Testis (tissue), 3 donors: Measurements from ENCODE around the gene ABHD4. TPM values are rescaled to one million over a fixed set of nuclear protein-coding genes. Genes with fewer than 3 reads are reported as not detected.
"Not testable (repeated sequence)": the region's sequence is repeated elsewhere in the genome, so short reads cannot be mapped to it uniquely, and the experiment has no call there.

ENCODE experiments used
- DNase-seq: peaks from one replicate; pipeline ENCODE4 v3.0.0-alpha.2; 2019
- H3K27ac ChIP-seq, 2 donors: fragments of 200-600 bp; sonication (generic); one replicate each; pipeline ENCODE4 v1.5.1; 2019
- H3K27me3 ChIP-seq: fragments of 200-600 bp; sonication (generic); one replicate; pipeline ENCODE4 v1.5.1; 2019
- H3K36me3 ChIP-seq: fragments of 200-600 bp; sonication (generic); one replicate; pipeline ENCODE4 v1.5.1; 2017; ENCODE audit warnings: low read depth; ENCODE audit errors: missing control alignments
- H3K4me1 ChIP-seq: fragments of 200-600 bp; sonication (generic); one replicate; pipeline ENCODE4 v1.5.1; 2019
- H3K4me3 ChIP-seq, 2 donors: fragments of 200-600 bp; sonication (generic); one replicate each; pipeline ENCODE4 v1.5.1; 2017 to 2019
- H3K9me3 ChIP-seq: fragments of 200-600 bp; sonication (generic); one replicate; pipeline ENCODE4 v1.5.1; 2017
- CTCF ChIP-seq, 3 experiments: fragments of 450-650 bp in 2 of 3; fragments of 200-600 bp in 1 of 3; sonication (generic) in 1 of 3; IDR thresholded peaks; one replicate each; pipeline ENCODE4 v1.5.1; 2016 to 2019; ENCODE audit warnings: antibody characterized with exemption in 3 of 3, mild to moderate bottlenecking in 2 of 3, moderate library complexity in 1 of 3
- POLR2A ChIP-seq: fragments of 450-650 bp; IDR thresholded peaks from one replicate; pipeline ENCODE4 v1.6.1; 2017; ENCODE audit warnings: antibody characterized with exemption, mild to moderate bottlenecking, moderate library complexity
- WGBS, 2 donors: methylation state at CpG; one replicate each; pipeline ENCODE4 v1.1.5; 2018; 5-methylcytosine and 5-hydroxymethylcytosine counted together
- intact Hi-C: fragments of 100-400 bp; cut with DNase I; formaldehyde crosslinking; loops from one replicate; pipeline ENCODE4 v1.15.1; 2023; ENCODE audit warnings: low total_unique reads
- polyA plus RNA-seq: library from polyadenylated mRNA; stranded (reverse); fragments of 350-450 nt; fragmentation: Illumina TruSeq; extraction: RNeasy Lipid Tissue Mini Kit (QIAGEN cat#74804); gene quantifications from one replicate; pipeline ENCODE4 v1.2.3, GENCODE V29; 2014; ENCODE audit warnings: low read depth, low replicate concordance; ENCODE audit not compliant: insufficient read depth
- total RNA-seq, 2 donors: library from RNA; depleted of rRNA; stranded (reverse); fragments of >200 nt; gene quantifications; one replicate each; pipeline ENCODE4 v1.2.3, GENCODE V29; 2016

Gene ABHD4
- total and polyA plus RNA-seq, 3 donors from 2014 or later = 111 to 158 (median 122) TPM

- Histone ChIP-seq H3K36me3 (no peaks in the 10 kb centered on the region), H3K4me3 (no peak overlapping the region), H3K9me3 (no peaks in the 10 kb centered on the region), H3K27me3 (no peaks in the 10 kb centered on the region), H3K27ac (no peak overlapping the region), H3K4me1 (peaks cover 6% of the 10 kb centered on the region)
- DNase-seq = no peak
- TF ChIP-seq POLR2A = no peak
- TF ChIP-seq CTCF (IDR thresholded peaks at IDR 0.05) = no peak
- intact Hi-C loops = no loop called here
- WGBS, 2 donors = 88 to 90% methylated on average over 3 of the region's 3 CpGs
Measured at GRCh38 chr14:22579881-22580280, 18.2 kb upstream of the ABHD4 start.

GRCh38 chr14:22580625-22581024 is 17.5 kb upstream of the ABHD4 start:
- Histone ChIP-seq H3K4me3 (no peak overlapping the region), H3K27ac (no peak overlapping the region), H3K9me3 (no peaks in the 10 kb centered on the region), H3K36me3 (no peaks in the 10 kb centered on the region), H3K27me3 (no peaks in the 10 kb centered on the region), H3K4me1 (peaks cover 10% of the 10 kb centered on the region)
- TF ChIP-seq CTCF (IDR thresholded peaks at IDR 0.05) = no peak
- no peak for TF ChIP-seq POLR2A
- intact Hi-C loops = no loop called here
- DNase-seq = no peak
- 71 to 82% methylated on average over 2 of the region's 2 CpGs for WGBS, 2 donors

GRCh38 chr14:22583994-22584393 is 14.1 kb upstream of the ABHD4 start:
- Histone ChIP-seq H3K27ac (no peak overlapping the region), H3K36me3 (no peaks in the 10 kb centered on the region), H3K4me3 (no peak overlapping the region), H3K9me3 (no peaks in the 10 kb centered on the region), H3K27me3 (no peaks in the 10 kb centered on the region), H3K4me1 (peaks cover 17% of the 10 kb centered on the region)
- intact Hi-C loops = no loop called here
- DNase-seq = no peak
- WGBS, 2 donors = 42 to 79% methylated on average over 1 of the region's 1 CpG
- no peak for TF ChIP-seq POLR2A
- no peak for TF ChIP-seq CTCF (IDR thresholded peaks at IDR 0.05)

GRCh38 chr14:22587247-22587646 is 10.9 kb upstream of the ABHD4 start:
- no peaks in the 10 kb centered on the region for H3K36me3 ChIP-seq
- no peak for TF ChIP-seq CTCF (IDR thresholded peaks at IDR 0.05)
- no peak for TF ChIP-seq POLR2A
- no peak for DNase-seq
- intact Hi-C loops = no loop called here
- H3K27ac ChIP-seq = no peak overlapping the region
- H3K4me1 ChIP-seq = peaks cover 17% of the 10 kb centered on the region
- 67 to 78% methylated on average over 5 of the region's 5 CpGs for WGBS, 2 donors
- H3K9me3 ChIP-seq = no peaks in the 10 kb centered on the region
- no peaks in the 10 kb centered on the region for H3K27me3 ChIP-seq
- H3K4me3 ChIP-seq = no peak overlapping the region

DNA sequence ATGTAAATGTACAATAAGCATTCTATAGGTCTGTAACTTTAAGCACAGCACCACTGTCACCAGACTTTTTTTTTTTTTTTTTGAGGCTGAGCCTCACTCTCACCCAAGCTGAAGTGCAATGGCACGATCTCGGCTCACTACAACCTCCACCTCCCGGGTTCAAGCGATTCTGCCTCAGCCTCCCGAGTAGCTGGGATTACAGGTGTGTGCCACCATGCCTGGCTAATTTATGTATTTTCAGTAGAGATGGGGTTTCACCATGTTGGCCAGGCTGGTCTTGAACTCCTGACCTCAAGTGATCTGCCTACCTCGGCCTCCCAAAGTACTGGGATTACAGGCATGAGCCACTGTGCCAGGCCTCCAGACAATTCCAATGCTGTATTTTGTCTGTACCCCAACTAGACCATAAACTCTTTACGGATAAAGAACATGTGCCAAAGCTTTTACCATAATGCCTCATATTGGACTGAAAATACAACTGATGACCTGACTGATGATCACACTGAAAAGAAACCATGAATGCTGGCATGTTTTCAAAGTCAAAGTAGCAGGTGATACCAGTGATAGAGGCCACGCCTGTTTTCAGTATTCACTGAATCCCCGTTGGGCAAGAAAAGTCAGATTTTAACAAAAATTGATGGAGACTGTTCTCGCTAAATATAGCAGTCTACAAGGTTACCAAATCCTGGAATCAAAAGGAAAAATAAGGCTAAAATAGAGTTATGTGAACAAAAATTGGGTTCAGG is 10.2 kb upstream of the ABHD4 start:
- H3K9me3 ChIP-seq, DNase-seq, H3K27ac ChIP-seq, H3K27me3 ChIP-seq, H3K36me3 ChIP-seq, intact Hi-C loops: not testable (repeated sequence)
- H3K4me3 ChIP-seq = peak overlapping the region; percentile 82 to 94
- 60 to 68% methylated on average over 10 of the region's 10 CpGs for WGBS, 2 donors
- H3K4me1 ChIP-seq = peaks cover 17% of the 10 kb centered on the region
